ENCODE results near the gene SNAP25.

The SNAP25 gene

DNA sequence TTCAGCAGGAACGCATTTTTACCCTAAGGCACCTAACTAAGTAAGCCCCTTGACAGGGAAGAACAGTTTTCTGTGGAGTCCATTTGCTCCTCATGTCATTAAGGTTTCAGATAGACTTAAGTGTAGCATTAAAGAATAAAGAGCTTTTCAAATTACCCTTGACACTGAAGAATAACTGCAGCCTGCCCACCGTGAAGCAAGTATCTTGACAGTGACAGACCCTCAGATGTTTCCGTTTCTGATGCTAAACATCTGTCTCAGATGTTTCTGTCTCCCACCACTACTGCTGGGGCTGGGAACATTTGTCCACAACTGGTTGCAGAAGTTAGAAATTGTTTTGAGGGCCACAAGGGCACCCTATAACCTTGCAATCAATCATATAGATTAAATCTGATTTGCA is 50.0 kb downstream of the SNAP25 start:
- DNase-seq: no peak

DNA sequence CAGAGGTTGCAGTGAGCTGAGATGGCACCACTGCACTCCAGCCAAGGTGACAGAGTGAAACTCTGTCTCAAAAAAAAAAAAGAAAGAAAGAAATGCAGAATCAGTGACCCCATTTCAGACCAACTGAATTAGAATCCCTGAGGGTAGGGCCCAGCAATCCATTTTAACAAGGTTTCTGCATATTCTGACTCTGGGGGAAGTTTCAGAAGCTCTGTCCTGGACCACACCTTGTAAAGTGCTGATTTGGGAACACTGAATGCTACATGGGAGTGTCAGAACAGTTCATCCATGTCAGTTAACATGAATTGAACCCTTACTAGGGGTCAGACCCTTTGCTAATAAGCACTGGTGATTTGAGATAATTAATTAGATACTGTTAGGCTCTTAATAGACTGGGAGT is 52.0 kb downstream of the SNAP25 start:
- DNase-seq: no peak

DNA sequence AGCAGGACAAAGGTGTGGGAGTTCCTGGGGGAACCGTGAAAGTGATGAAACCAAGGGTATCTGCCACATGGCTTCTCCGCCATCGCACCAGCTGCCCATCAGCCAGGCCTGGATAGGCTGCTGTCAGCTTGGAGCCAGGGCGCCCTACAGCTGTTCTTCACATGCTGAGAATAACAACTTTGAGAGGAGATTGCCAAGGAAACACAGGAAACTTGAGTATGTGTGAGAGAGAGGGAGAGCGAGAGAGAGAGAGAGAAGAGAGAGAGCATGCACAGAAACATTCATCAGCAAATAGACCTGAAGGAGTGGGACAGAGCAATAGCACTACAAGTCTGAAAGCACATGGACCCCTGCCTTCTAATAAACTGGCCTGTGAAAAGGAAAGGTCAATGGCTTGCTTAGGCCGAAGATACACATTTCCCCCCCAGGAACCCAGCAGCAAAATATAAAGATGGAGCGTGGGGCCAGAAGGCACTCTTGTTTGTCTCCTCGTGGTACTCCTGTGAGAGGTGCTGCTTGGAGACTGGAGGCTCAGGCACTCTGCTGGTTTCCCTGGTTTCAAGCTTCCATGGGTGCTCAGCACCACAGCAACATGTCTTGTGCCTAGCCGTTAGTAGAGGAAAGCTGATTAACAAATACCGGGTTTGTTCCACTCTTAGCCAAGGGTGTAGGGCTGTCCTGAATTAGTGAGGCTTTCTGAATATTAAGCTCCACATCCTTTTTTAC is 53.0 kb downstream of the SNAP25 start:
- DNase-seq: no peak

DNA sequence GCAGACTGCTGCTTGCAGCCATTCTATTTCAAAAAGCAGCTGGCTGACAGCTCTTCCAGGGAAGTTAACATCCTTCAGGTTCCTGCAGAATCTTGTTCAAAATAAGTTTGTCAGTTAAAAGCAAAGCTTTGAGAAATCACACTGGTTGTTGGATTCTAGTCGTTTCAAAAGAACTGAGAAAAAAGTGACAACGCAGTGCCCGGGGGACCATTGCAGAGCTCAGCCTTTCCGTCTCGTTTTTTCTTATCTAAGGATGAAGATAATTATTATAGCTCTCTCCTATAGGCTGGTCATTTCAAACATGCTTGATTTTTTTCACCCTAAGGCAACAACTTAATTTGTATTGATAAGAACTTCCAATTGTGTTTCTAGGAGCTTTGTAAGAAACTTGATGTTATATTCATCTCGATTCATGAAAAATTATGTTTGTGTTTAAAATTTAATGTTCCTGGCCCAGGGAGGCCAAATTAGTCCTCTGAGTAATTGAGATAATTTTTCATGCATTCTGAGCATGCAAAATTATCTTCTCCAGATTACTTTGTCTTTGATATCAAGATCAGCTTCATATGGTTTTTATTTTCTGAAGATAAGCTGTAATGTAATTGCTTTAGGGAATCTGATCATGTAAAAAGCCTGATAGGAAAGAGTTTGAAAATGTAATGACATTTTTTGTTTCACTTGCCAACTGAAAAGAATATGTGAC is 58.4 kb downstream of the SNAP25 start:
- no peak for DNase-seq

DNA sequence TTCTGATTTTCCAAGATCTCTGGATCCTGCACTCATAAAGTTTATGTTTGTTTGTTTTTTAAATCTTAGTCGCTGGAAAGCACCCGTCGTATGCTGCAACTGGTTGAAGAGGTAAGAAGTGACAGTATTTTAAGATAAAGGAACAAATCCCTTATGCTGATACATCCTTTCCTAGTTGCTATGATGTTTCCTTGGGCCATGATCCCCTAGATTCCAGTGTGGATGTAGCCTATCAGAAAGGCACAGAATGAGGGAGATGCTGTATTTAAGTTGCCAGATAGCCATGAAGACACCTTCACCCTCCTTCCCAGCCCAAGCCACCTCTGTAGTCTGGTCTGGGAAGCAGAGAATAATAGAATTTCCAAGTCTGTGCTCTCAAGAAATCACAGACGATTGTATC is 59.0 kb downstream of the SNAP25 start:
- no peak for DNase-seq

DNA sequence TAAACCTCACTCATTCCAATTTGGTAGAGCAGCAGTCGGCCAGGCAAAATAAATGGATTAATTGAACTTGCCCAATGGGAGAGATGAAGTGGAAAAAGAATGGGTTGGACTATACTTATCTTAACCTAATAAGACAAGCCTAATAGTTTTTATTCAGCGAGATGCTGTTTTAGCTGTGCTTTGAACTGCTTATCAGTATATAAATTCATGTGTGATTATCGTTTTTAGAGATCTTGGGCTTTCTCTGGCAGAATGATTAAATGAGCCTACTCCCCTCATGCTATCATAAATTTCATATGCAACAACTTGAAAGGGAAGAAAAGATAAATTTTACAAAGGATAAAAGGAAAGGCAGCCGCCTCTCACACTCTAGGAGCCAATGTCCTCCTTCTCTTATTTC is 59.8 kb downstream of the SNAP25 start:
- DNase-seq: no peak

DNA sequence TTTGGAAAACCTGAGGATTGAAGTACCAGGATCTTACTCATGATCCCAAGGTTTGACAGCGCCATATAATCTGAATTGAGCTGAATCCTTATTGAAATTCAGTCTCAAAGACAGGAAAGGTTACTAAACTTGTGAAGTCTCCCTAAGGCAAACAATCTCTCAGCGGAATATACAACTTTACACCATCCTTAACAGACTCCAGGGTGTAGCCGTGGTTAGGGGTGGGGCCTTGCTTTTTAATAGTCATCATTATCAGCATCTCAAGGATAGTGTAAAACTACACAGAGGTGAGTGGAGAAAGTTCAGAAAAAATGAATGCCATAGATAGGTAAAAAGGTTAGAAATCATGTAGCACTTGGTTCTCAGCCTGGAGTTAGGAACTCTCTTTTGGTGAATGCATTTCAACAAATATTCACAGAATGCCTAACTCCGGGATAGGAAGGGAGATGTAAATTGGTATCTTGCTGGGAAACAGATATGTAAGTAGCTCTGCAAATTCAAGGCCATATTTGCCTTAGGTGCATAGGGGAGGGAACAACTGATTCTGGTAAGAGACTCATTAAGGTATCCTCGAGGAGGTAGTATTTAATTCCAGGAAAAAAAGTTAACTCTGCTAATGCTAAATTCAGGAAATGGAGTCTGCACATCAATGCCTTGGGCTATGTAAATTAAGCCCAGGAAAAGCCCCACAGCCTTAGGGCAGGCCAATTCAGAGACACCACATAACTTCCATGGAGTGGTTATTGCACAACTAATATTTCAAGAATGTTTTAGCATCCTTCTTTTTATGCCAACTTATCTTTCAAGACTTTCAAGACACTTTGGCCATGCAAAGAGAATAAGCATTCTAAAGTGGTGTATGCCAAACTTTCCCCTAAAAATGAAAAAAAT is 61.6 kb downstream of the SNAP25 start:
- DNase-seq: no peak

DNA sequence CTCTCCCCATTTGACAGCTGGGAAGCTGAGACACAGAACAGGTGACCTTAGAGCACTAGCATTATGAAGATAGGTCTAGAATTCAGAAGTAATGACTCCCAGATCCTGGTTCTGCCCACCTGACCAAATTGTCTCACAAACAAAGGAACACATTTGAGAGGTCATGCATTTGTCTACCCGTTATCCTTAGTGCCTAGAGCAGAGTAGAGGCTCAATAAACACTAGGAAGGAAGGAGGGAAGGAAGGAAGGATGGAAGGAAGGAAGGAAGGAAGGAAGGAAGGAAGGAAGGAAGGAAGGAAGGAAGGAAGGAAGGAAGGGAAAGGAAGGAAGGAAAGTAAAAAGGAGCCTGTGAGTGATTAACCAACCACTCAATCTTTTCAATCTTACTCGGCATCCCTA is 63.3 kb downstream of the SNAP25 start:
- no peak for DNase-seq

DNA sequence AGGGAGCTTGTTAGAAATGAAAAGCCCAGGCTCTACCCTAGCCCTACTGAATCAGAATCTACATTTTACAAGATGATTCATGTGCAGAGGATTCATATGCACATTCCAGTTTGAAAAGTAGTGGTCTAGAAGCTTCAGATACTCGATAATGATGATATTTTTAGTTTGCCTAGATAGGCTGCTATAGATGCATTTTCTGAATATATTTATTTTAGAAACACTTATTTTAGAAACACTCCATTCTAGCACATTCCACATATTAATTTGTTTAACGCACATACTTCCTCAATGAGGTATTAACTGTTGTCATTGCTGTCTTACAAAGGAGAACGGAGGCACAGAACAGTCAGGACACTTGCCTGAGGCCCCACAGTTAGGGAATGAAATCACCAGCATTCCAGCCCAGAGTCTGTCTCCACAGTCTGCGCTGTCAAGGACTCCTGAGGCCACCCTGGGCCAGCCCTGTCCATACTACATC is 64.4 kb downstream of the SNAP25 start:
- no peak for DNase-seq

DNA sequence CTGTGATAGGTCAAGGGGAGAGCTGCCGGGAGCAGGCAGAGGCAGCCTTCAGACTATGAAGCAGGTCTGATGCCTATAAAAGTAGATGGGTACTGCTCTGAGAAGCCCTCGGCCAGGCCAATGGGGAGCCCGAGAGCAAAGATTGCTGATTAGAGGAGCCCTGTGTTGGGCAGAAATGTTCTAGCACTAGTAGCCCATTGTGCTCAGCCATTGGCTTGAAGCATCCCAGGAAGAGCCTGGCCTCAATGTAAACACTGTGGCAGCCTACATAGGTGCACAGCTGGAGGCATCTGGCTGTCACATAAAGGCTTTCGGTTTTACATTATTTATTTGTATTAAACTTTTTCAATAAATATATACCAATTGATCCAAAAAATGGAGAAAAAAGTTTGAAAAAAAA is 67.7 kb downstream of the SNAP25 start:
- DNase-seq: no peak

DNA sequence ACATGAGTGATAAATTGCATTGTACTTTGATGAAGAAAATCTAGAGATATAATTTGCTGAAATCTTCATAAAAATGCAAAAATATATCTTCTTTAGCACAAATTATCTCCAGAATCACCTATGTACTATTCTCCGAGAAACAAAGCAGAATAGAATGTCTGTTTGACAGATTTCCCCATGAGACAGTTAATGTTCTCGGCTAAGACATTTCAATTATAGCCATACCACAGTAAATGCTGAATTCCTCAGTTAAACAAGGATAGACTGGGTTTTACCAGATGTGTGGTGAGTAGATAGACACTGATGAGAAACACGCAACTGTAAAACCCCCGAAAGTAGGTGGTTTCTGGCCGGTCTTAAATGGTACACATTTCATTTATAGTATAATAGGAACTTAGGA is 69.8 kb downstream of the SNAP25 start:
- DNase-seq: no peak

DNA sequence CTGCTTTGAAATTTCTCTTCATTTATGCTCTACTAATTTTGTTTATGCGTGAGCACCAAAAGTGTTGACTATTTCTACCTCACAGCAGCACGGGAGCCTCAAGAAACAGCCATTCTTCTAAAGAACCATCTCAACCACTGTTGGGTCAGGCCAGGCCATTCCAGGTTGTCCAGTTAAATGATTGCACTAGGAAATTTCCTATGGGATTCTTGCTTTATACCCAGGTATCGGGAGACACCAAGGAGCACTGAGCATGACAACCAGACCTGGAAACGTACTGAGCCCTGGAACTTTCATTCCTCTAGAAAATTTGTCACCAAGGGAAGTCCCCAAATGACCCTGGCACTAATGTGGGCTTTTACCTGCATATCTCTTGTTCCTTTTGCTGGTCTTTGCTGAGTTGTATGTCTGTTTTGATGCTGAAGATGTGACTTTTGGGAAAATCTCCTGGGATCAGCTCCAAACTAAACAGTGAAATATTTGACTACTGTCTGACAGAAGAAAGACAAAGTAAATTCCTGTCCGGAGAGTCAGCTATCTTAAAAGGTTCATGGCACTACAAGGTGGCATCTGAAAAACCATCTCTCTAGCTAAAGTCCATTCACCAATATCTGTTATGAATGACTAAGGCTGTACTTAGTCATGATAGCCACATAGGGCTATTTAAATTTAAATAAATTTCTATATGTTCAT is 70.5 kb downstream of the SNAP25 start:
- DNase-seq: no peak

DNA sequence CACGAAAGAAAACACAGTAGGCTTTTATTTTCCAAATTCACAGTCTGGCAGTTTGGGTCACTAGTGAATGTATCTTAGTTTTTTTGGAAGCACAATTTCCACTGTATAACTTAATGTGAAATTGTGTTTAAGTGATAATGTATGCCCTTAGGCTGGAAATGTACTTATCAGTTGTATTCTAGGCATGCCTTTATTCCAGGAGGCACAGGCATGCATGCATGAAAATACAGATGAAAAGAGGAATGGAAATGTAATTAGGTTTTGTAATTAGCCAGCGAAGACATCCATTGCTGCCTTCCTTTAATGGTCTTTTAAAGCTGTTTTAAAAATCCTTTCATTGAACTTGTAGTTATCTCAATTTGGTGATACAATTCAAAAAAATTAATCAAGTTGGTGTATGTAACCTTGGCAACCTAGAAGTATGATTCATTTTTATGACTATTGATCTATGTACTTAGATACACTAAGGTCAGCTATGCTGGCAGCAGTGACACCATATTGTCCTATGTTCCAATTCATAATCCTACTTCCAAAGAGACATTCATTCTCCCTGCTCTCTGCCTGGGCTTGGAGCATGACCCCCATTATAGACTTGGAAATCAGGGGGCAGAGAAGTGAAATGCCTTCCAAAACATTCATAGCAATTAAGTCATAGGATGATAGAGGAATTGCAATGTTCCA is 73.1 kb downstream of the SNAP25 start:
- no peak for DNase-seq

DNA sequence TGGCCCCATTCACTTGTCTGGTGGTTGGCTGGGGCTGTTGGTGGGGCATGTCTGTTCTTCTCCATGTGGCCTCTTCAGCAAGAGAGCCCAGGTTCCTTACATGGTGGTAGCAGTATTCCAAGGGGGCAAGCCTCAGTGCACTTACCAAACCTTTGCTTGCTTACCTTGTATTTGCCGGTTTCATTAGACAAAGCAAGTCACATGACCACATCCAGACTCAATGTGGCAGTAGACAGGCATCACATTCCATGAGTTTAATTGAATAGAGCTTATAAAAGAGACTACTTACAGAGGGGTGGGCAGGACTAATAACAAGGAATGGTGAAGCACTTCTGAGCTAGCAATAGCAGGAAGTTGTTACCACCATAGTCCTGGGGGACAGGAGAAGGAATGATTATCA is 78.6 kb downstream of the SNAP25 start:
- no peak for DNase-seq

DNA sequence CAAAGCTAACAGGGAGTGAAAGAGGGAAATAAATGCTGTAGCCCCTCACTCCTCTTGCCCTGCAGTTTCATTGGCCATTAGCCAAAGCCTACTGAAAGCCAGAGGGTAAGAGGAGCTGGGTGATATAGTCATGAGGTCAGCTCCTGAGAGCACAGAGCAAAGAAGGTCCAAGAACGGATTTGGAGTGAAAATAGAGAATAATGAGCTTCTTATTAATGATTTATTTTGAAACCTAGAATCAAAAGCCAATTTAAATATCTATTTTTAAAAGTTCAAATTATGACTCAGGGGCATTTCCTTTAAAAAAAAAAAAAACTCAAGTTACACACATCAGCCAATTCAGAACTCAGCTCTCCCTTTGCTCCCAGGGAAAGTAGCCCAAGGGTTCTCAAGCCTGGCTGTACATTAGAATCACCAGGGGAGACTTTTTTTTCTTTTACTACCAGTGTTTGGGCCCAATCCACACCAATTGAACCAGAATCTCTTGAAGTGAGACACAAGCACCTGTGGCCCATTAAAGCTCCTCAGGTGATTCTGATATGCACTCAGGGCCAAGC is 79.1 kb downstream of the SNAP25 start:
- DNase-seq: no peak

DNA sequence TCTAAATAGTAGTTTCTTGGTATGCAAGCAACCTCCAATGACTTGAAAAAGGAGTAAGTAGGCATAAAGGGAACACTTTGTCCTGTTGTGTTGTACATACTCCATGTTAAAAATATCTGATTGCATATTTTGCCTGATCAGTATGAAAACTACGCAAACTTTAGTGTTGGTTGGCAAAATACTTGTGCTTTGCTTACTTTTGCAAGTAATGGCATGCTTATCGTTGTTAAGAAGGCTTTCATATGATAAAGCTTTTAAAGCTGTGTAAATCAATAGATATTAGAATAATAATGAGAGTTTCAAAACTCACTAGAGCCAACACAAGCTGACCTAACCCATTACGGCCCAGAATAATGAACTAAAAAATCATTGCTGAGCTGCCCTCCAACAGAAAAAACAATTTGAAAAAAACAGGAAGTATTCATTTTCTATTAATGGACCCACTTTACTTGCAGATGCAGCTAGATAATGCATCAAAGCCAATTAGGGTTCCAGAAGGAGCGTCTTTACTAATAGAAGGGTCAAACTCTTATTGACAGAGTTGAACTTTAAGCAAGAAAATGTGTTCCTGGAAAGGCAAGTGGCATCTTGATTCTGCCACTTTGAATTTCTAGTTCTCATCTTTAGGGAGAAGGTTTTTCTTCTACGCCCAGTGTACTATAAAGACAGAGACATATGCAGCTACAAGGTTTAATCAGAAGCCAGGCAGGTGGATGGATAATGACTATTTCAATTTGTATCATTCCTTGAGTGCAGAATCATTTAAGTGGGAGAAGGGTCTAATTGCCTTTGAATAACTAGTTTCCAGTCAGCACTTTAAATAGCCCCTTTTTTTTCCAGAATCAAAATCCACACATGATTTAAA is 82.2 kb downstream of the SNAP25 start:
- no peak for DNase-seq

DNA sequence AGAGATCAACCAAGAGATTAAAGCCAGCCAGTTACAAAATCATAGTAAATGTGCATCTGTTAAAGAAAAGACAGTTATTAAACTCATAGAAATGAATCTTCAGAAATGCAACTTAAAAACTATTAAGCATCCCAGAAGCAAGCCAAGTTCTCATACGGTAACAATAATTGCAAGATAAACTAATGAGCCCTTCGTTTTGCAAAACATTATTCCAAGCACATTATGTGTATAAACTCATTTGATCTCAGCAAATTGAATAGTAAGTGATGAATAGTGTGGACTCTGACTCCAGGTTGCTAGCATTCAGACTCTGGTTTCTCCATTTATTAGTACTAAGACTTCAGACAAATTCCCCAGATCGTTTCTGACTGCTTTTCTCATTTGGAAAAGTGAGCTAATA is 85.2 kb downstream of the SNAP25 start:
- DNase-seq: no peak

DNA sequence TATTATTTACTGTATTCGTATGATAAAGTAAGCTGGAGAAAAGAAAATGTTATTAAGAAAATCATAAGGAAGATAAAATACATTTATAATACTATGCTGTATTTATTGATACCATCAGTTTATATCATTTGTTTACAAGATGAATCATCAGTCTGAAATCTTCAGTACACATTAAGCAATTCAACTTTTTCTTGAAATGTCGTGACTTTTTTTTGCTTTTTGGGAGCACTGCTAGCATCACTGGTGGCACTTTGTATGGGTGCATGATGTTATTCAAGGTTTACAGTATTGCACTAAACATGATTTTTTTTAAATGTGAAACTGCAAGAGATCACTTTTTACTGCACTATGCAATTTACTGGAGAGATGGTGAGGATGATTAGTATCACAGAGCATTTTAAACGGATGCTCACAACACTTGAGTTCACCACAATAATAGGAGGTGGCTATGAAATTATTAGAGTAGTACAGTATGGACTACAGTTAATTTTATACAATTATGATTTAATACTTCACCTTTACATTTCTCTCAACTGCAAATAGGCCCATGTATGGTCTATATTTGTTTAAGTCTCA is 85.9 kb downstream of the SNAP25 start:
- DNase-seq: no peak

DNA sequence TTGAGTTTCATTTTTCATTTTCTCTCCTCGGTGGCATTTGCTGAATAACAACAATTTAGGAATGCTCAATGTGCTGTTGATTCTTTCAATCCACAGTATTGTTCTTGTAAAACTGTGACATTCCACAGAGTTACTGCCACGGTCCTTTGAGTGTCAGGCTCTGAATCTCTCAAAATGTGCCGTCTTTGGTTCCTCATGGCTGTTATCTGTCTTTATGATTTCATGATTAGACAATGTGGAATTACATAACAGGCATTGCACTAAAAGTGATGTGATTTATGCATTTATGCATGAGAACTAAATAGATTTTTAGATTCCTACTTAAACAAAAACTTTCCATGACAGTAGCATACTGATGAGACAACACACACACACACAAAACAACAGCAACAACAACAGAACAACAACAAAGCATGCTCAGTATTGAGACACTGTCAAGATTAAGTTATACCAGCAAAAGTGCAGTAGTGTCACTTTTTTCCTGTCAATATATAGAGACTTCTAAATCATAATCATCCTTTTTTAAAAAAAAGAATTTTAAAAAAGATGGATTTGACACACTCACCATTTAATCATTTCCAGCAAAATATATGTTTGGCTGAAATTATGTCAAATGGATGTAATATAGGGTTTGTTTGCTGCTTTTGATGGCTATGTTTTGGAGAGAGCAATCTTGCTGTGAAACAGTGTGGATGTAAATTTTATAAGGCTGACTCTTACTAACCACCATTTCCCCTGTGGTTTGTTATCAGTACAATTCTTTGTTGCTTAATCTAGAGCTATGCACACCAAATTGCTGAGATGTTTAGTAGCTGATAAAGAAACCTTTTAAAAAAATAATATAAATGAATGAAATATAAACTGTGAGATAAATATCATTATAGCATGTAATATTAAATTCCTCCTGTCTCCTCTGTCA is 88.1 kb downstream of the SNAP25 start:
- no peak for DNase-seq

DNA sequence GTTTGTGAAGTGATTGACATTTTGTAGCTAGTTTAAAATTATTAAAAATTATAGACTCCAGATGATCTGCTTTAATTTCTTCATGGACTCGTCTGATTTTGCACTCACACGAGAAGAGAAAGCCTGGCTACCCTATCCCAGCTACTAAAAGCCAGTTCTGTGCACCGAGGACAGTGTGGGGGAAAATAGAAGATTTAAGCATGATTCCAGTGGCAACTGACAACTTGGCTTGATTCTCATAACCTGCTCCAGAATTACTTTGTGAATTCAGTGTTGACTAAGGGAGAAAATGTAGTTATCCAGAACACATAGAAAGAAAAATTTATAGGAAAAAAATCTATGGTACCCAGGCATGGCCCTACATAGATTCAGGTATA is 88.7 kb downstream of the SNAP25 start:
- no peak for DNase-seq

Data from NCI-H1930 (cell line).